Right lobe of liver (tissue), 6 donors: ENCODE measurements around the gene ZFPL1. TPM values are rescaled to one million over a fixed set of nuclear protein-coding genes. Genes with fewer than 3 reads are reported as not detected.

Experiments used
- ATAC-seq, 4 donors: fragments of 200-7000 bp; cut with Tn5 transposase; one replicate each; pipeline ENCODE4 v1.9.1; 2020; ENCODE audit warnings: mild to moderate bottlenecking in 4 of 4, moderate library complexity in 4 of 4
- DNase-seq, 3 donors: peaks; one replicate each; pipeline ENCODE4 v3.0.0-alpha.2; 2020
- H3K27ac ChIP-seq, 3 donors: fragments of 200-600 bp; one replicate each; pipeline ENCODE4 v1.8.0; 2022
- H3K27me3 ChIP-seq, 2 donors: fragments of 200-600 bp; one replicate each; pipeline ENCODE4 v1.8.0; 2022
- H3K36me3 ChIP-seq, 4 donors: fragments of 200-600 bp; sonication (generic) in 1 of 4; one replicate each; pipeline versions ENCODE4 v1.5.1 to v1.8.0; 2017 to 2022; ENCODE audit warnings: control low read depth in 1 of 4
- H3K4me1 ChIP-seq, 4 donors: fragments of 200-600 bp; sonication (generic) in 1 of 4; one replicate each; pipeline versions ENCODE4 v1.5.1 to v1.8.0; 2017 to 2022; ENCODE audit warnings: control low read depth in 1 of 4
- H3K4me3 ChIP-seq, 3 donors: fragments of 200-600 bp; one replicate each; pipeline ENCODE4 v1.8.0; 2022
- H3K9me3 ChIP-seq, 4 donors: fragments of 200-600 bp; sonication (generic) in 1 of 4; one replicate each; pipeline versions ENCODE4 v1.5.1 to v1.8.0; 2017 to 2022; ENCODE audit warnings: control low read depth in 1 of 4
- POLR2A ChIP-seq: fragments of 450-650 bp; IDR thresholded peaks from one replicate; pipeline ENCODE4 v1.6.1; 2017; ENCODE audit warnings: antibody characterized with exemption, mild to moderate bottlenecking
- WGBS: methylation state at CpG from one replicate; pipeline ENCODE4 v1.1.6; 2018; ENCODE audit warnings: low coverage, low lambda C conversion rate; ENCODE audit not compliant: insufficient coverage; ENCODE audit errors: missing lambda C conversion rate; 5-methylcytosine and 5-hydroxymethylcytosine counted together
- intact Hi-C, 2 donors: fragments of 100-400 bp; cut with DNase I; formaldehyde crosslinking; loops; one replicate each; pipeline versions ENCODE4 v1.11.2 to v1.14.1; 2022
- total RNA-seq, 6 experiments: library from RNA; depleted of rRNA in 2 of 6; stranded (reverse); fragments of >200 nt in 2 of 6; fragmentation: NEBNext Ultra II Directional in 3 of 6; extraction: Animal tissue kit (Norgen Biotek cat#: 25700) in 3 of 6; gene quantifications; one replicate each; pipeline versions ENCODE4 v1.1.0 to v1.2.4, GENCODE V29; 2016 to 2023
- TF ChIP-seq, protein P1 (sequence below), 4 donors: fragments of 200-600 bp in 3 of 4; fragments of 450-650 bp in 1 of 4; IDR thresholded peaks; one replicate each; pipeline versions ENCODE4 v1.5.1 to v1.8.0; 2016 to 2022; ENCODE audit warnings: antibody characterized with exemption in 4 of 4, mild to moderate bottlenecking in 2 of 4
- donor health status: DM: no; HTN: yes; CAD: no.
- donor health status: DM: no; HTN: no; CAD: no.
- donor health status: DM: no; HTN: no; CAD: no.
- donor health status: DM: no; HTN: yes; CAD: no.
- donor health status: DM: no; HTN: yes; CAD: no.

ZFPL1 gene
- total RNA-seq, 6 experiments from 2014 or later = 15.4 to 22.4 (median 18.0) TPM

- ATAC-seq = no peak
- no peaks in the 10 kb centered on the region for H3K9me3 ChIP-seq
- 49% methylated on average over 8 of the region's 8 CpGs for WGBS
- TF ChIP-seq, protein P1, sequence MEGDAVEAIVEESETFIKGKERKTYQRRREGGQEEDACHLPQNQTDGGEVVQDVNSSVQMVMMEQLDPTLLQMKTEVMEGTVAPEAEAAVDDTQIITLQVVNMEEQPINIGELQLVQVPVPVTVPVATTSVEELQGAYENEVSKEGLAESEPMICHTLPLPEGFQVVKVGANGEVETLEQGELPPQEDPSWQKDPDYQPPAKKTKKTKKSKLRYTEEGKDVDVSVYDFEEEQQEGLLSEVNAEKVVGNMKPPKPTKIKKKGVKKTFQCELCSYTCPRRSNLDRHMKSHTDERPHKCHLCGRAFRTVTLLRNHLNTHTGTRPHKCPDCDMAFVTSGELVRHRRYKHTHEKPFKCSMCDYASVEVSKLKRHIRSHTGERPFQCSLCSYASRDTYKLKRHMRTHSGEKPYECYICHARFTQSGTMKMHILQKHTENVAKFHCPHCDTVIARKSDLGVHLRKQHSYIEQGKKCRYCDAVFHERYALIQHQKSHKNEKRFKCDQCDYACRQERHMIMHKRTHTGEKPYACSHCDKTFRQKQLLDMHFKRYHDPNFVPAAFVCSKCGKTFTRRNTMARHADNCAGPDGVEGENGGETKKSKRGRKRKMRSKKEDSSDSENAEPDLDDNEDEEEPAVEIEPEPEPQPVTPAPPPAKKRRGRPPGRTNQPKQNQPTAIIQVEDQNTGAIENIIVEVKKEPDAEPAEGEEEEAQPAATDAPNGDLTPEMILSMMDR (IDR thresholded peaks at IDR 0.05) = no peak
- TF ChIP-seq POLR2A = no peak
- H3K36me3 ChIP-seq = no peaks in the 10 kb centered on the region
- H3K4me1 ChIP-seq = no peaks in the 10 kb centered on the region
- intact Hi-C loops = no loop called here
- H3K4me3 ChIP-seq = no peak overlapping the region
- no peaks in the 10 kb centered on the region for H3K27me3 ChIP-seq
- no peak overlapping the region for H3K27ac ChIP-seq
- no peak for DNase-seq
These were observed 30.1 kb upstream of the ZFPL1 start for GRCh38 chr11:65053827-65054508.

GRCh38 chr11:65055538-65055937 is 28.5 kb upstream of the ZFPL1 start:
- WGBS = 79% methylated on average over 1 of the region's 1 CpG
- H3K4me3 ChIP-seq = no peak overlapping the region
- no peak for ATAC-seq
- no peaks in the 10 kb centered on the region for H3K9me3 ChIP-seq
- H3K36me3 ChIP-seq = no peaks in the 10 kb centered on the region
- TF ChIP-seq, protein P1 (IDR thresholded peaks at IDR 0.05) = no peak
- TF ChIP-seq POLR2A = no peak
- H3K27me3 ChIP-seq = no peaks in the 10 kb centered on the region
- DNase-seq = no peak
- H3K27ac ChIP-seq = no peak overlapping the region
- H3K4me1 ChIP-seq = no peaks in the 10 kb centered on the region
- intact Hi-C loops = no loop called here

GRCh38 chr11:65056999-65057398 is 27.0 kb upstream of the ZFPL1 start:
- TF ChIP-seq POLR2A = no peak
- TF ChIP-seq, protein P1 (IDR thresholded peaks at IDR 0.05) = no peak
- H3K9me3 ChIP-seq = no peaks in the 10 kb centered on the region
- H3K27ac ChIP-seq = no peak overlapping the region
- WGBS = 91% methylated on average over 4 of the region's 6 CpGs
- H3K27me3 ChIP-seq = no peaks in the 10 kb centered on the region
- H3K4me1 ChIP-seq = no peaks in the 10 kb centered on the region
- DNase-seq (no peak), ATAC-seq (no peak)
- intact Hi-C loops = no loop called here
- no peaks in the 10 kb centered on the region for H3K36me3 ChIP-seq
- H3K4me3 ChIP-seq = no peak overlapping the region

GRCh38 chr11:65057526-65057925 is 26.5 kb upstream of the ZFPL1 start:
- Histone ChIP-seq H3K27me3 (no peaks in the 10 kb centered on the region), H3K4me1 (no peaks in the 10 kb centered on the region), H3K36me3 (no peaks in the 10 kb centered on the region), H3K4me3 (no peak overlapping the region), H3K27ac (no peak overlapping the region), H3K9me3 (no peaks in the 10 kb centered on the region)
- ATAC-seq (no peak), DNase-seq (no peak)
- intact Hi-C loops = no loop called here
- no peak for TF ChIP-seq POLR2A
- TF ChIP-seq, protein P1 (IDR thresholded peaks at IDR 0.05) = no peak
- WGBS = no CpG with 5 or more reads among the region's 7 CpGs

DNA sequence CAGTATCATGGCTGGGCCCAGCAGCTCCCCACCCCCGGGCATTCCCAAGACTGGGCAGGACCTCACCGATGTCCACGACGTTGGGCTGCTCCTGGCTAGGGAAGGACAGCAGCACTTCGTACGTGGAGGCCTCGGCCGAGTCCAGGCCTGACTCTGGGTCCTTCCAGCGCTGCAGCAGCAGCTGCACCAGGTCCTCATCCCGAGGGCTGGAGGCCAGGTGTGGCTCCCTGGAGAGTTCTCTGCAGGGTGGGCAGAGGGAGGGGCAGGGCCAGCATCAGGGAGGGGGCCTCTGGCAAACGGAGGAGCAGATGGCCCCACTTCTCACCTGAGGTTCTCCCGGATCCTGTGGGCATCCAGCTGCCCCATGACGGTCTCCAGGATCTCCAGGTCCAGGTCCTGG is 26.0 kb upstream of the ZFPL1 start:
- Histone ChIP-seq H3K4me3 (no peak overlapping the region), H3K36me3 (no peaks in the 10 kb centered on the region), H3K4me1 (no peaks in the 10 kb centered on the region), H3K27me3 (no peaks in the 10 kb centered on the region), H3K27ac (no peak overlapping the region), H3K9me3 (no peaks in the 10 kb centered on the region)
- no CpG with 5 or more reads among the region's 13 CpGs for WGBS
- ATAC-seq (no peak), DNase-seq (no peak)
- TF ChIP-seq POLR2A = no peak
- TF ChIP-seq, protein P1 (IDR thresholded peaks at IDR 0.05) = no peak
- intact Hi-C loops = no loop called here
